ENCODE results near the gene CNTNAP5. TPM values are rescaled to one million over a fixed set of nuclear protein-coding genes. Genes with fewer than 3 reads are reported as not detected.

The CNTNAP5 gene
- total and polyA plus RNA-seq, 2 of the 4 experiments (the other 2 are of a cell fraction): not detected

- Histone ChIP-seq H3K79me1 (ENCODE audit: low read depth in 1 of 2, low read length in 2 of 2) (no peaks in the 10 kb centered on the region), H3K14ac (replicated peaks; ENCODE audit: low read depth, low read length) (no peak overlapping the region), H2AK9ac (replicated peaks; ENCODE audit: low read depth, low read length, poor library complexity) (no peak overlapping the region), H2BK20ac (ENCODE audit: low read depth, low read length) (no peak overlapping the region), H3K4ac (ENCODE audit: low read depth, low read length) (no peak overlapping the region), H4K5ac (ENCODE audit: low read depth, low read length) (no peak overlapping the region), H3K4me2 (ENCODE audit: low read depth, low read length) (no peak overlapping the region), H4K20me1 (ENCODE audit: insufficient read depth, low read length) (no peaks in the 10 kb centered on the region), H3K9me1 (ENCODE audit: insufficient read depth, low read length) (no peaks in the 10 kb centered on the region), H3K27me3 (ENCODE audit: control insufficient read depth, insufficient read depth, low read length) (no peaks in the 10 kb centered on the region), H2BK5ac (ENCODE audit: low read depth, low read length, poor library complexity, severe bottlenecking) (no peak overlapping the region), H3K4me3 (ENCODE audit: insufficient read depth, low read depth, low read length) (no peak overlapping the region), H3K56ac (ENCODE audit: extremely low read depth, insufficient read depth, low read length) (no peak overlapping the region), H3K9ac (ENCODE audit: low read depth, low read length) (no peak overlapping the region), H3K9me3 (ENCODE audit: control insufficient read depth, insufficient read depth, low read length) (no peaks in the 10 kb centered on the region), H3K36me3 (ENCODE audit: control insufficient read depth, insufficient read depth, low read length) (no peaks in the 10 kb centered on the region), H2AK5ac (ENCODE audit: low read depth, low read length) (no peak overlapping the region), H2BK120ac (ENCODE audit: low read depth, low read length) (no peak overlapping the region), H3K4me1 (ENCODE audit: control insufficient read depth, insufficient read depth, low read length) (no peaks in the 10 kb centered on the region), H4K8ac (ENCODE audit: low read depth in 2 of 2, low read length in 2 of 2) (no peak overlapping the region), H4K91ac (ENCODE audit: insufficient read depth, low read depth, low read length) (no peak overlapping the region), H3K23ac (ENCODE audit: low read depth, low read length) (no peak overlapping the region), H3K27ac (ENCODE audit: insufficient read depth, low read length) (no peak overlapping the region), H2BK15ac (ENCODE audit: low read depth, low read length) (no peak overlapping the region), H3K18ac (ENCODE audit: low read depth, low read length) (no peak overlapping the region), H2AFZ (replicated peaks; ENCODE audit: low read length, poor library complexity) (no peak overlapping the region)
- DNase-seq (no peak), ATAC-seq (ENCODE audit: low read depth) (no peak)
- WGBS, 2 experiments (ENCODE audit: extremely low coverage in 2 of 2, insufficient read length in 1 of 2): no CpG with 5 or more reads among the region's 3 CpGs
- in situ Hi-C loops (cut with MboI; ENCODE audit: low sequenced_read_pairs): no loop called here
- intact Hi-C loops (cut with micrococcal nuclease): no loop called here
- TF ChIP-seq CTCF (conservative IDR thresholded peaks at IDR 0.05; ENCODE audit: low read depth, low read length) (no peak), CEBPB (IDR thresholded peaks at IDR 0.05; ENCODE audit: low read depth, low read length) (no peak), RAD21 (IDR thresholded peaks at IDR 0.05; ENCODE audit: low read length) (no peak)
- CTCF ChIA-PET: no interaction called here
- BruUV-seq (replicated peaks): no TSS peak
- POLR2A ChIA-PET (ENCODE audit: unreplicated experiment): no interaction called here
- dilution Hi-C loops (cut with HindIII; ENCODE audit: low sequenced_read_pairs, unreplicated experiment): no loop called here
Measured at GRCh38 chr2:124882423-124882822, 857.3 kb downstream of the CNTNAP5 start.

All from IMR-90 (cell line).